ENCODE measurements around the gene GPATCH11. TPM values are rescaled to one million over a fixed set of nuclear protein-coding genes. Genes with fewer than 3 reads are reported as not detected.

GPATCH11 gene
- total RNA-seq, result 4.8 and 6.7 TPM in 2 replicates

DNA sequence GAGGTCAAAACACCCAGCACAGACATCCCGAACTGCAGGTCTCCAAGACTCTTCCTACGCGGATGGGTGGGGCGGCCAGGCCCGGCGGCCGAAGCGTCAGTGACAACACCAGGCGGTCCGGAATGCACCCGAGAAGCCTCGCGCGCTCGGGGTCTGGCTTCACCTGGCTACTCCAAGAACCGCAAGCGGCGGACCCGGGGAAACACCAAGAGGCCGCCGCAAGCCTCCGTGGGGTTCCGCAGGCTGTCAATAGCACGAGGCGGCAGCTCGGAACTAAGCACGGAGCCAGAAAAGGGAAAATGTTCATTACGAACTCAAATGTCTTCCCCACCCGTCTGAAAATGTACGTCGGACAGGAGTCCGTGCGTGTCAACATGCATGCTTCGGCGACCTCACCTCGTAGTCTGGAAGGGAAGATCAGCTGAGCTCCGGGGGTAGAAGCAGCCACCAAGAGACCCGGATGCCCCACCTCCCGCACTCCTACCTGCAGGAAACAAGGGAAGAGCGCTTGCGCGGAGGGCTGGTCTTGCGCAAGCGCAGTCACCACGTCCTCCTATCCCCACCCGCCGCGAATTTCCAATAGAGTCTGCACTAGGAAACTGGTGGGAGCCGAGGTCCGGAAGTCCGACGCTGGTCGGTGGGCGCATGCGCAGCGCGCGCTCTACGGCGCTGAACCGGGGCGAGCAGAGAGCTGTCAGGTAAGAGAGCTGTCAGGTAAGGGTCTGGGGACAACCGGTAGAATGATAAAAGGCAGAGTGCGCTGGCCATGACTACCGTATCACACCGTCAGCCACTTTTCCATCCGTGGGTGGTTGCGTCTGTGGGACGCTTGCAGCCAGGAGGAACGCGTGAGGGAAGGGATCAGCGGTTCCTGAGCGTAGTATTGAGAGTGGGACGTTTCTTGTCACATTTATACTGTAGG lies at the start of gene GPATCH11, which contains the start of gene HEATR5B:
Gene GPATCH11, plus strand, starts transcription at position 646 of the 922 bp plus-strand sequence. CDS start 3,864 bp downstream, outside the sequence.
Gene HEATR5B, minus strand, starts transcription at position 500 of the 922 bp plus-strand sequence. CDS start 958 bp downstream, outside the sequence.

Other genes with a start within 250 kb of the GPATCH11 start
- 5.1 and 6.4 TPM in 2 replicates for gene STRN, start 118.0 kb upstream of the GPATCH11 start, total RNA-seq
- gene HEATR5B, start 146 bp upstream of the GPATCH11 start, total RNA-seq, result 10.0 and 10.6 TPM in 2 replicates
- gene EIF2AK2, start 72.5 kb downstream of the GPATCH11 start, total RNA-seq, result 15.1 and 16.6 TPM in 2 replicates
- not detected in 2 replicates for gene SULT6B1, start 104.2 kb downstream of the GPATCH11 start, total RNA-seq
- gene CEBPZOS, start 112.0 kb downstream of the GPATCH11 start, total RNA-seq, result 16.5 TPM in 2 replicates
- 19.3 and 24.9 TPM in 2 replicates for gene CEBPZ, start 147.1 kb downstream of the GPATCH11 start, total RNA-seq
- 10.6 and 12.3 TPM in 2 replicates for gene NDUFAF7, start 147.1 kb downstream of the GPATCH11 start, total RNA-seq
- 22.6 and 31.1 TPM in 2 replicates for gene PRKD3, start 240.3 kb downstream of the GPATCH11 start, total RNA-seq